ENCODE results near the gene GALNT10. TPM values are rescaled to one million over a fixed set of nuclear protein-coding genes. Genes with fewer than 3 reads are reported as not detected.
A peak's percentile ranks its signal among the peaks of the same experiment; 100 is the strongest.

Gene GALNT10
- total and polyA plus RNA-seq, 2 donors (not counting 1 experiment from before 2014, with no cell fraction given) = 18.3 to 35.8 TPM

DNA sequence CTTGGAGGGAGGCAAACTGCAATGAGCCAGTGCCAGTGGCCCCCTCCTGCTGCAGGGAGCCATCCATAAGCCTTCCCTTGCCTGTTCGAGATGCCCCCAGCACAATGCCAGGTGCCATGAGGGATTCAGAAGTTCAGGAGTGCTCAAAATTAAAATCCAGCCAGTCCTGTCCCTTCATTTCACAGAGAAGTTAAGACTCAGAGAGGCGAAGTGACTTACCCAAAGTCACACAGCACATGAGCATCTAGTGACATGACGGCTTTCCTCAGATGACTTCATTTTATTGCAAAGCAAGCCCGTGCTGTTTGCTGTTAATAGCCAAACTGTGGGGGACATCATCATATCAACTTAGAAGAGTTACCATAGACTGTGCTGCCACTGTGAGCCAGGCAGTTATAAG, 185.9 kb downstream of the GALNT10 start:
- H3K27ac ChIP-seq (ENCODE audit: insufficient read depth, low read length) = no peak overlapping the region
- H2AFZ ChIP-seq (ENCODE audit: low read length) = no peak overlapping the region
- DNase-seq (ENCODE audit: low read depth in 2 of 2) = no peak
- no peaks in the 10 kb centered on the region for H4K20me1 ChIP-seq (ENCODE audit: control insufficient read depth, extremely low read depth, insufficient read depth, low read length)
- H3K9ac ChIP-seq (ENCODE audit: insufficient read depth, low read length) = no peak overlapping the region
- H3K27me3 ChIP-seq (ENCODE audit: control insufficient read depth, insufficient read depth, low read length) = no peaks in the 10 kb centered on the region
- peaks cover 2% of the 10 kb centered on the region for H3K36me3 ChIP-seq (ENCODE audit: control insufficient read depth, insufficient read depth, low read length)
- no peaks in the 10 kb centered on the region for H3K9me3 ChIP-seq (ENCODE audit: control insufficient read depth, insufficient read depth, low read depth, low read length)
- no peak for TF ChIP-seq EZH2 (IDR thresholded peaks at IDR 0.05; ENCODE audit: low read length, missing control alignments)
- TF ChIP-seq, protein P1, sequence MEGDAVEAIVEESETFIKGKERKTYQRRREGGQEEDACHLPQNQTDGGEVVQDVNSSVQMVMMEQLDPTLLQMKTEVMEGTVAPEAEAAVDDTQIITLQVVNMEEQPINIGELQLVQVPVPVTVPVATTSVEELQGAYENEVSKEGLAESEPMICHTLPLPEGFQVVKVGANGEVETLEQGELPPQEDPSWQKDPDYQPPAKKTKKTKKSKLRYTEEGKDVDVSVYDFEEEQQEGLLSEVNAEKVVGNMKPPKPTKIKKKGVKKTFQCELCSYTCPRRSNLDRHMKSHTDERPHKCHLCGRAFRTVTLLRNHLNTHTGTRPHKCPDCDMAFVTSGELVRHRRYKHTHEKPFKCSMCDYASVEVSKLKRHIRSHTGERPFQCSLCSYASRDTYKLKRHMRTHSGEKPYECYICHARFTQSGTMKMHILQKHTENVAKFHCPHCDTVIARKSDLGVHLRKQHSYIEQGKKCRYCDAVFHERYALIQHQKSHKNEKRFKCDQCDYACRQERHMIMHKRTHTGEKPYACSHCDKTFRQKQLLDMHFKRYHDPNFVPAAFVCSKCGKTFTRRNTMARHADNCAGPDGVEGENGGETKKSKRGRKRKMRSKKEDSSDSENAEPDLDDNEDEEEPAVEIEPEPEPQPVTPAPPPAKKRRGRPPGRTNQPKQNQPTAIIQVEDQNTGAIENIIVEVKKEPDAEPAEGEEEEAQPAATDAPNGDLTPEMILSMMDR (conservative IDR thresholded peaks at IDR 0.05 in 1 of 2, IDR thresholded peaks at IDR 0.05 in 1 of 2; ENCODE audit: low read depth in 1 of 2, low read length in 2 of 2) = no peak
- peaks cover 2% of the 10 kb centered on the region for H3K4me1 ChIP-seq (ENCODE audit: control insufficient read depth, extremely low read depth, insufficient read depth, low read length)
- H3K79me2 ChIP-seq (ENCODE audit: control insufficient read depth, insufficient read depth, low read length) = no peaks in the 10 kb centered on the region
- no peak overlapping the region for H3K4me2 ChIP-seq (ENCODE audit: extremely low read depth, insufficient read depth, low read length)
- no peak overlapping the region for H3K4me3 ChIP-seq (replicated peaks in 1 of 4; ENCODE audit: control extremely low read depth in 1 of 4, insufficient read depth in 1 of 4, low read depth in 3 of 4, low read length in 4 of 4)

DNA sequence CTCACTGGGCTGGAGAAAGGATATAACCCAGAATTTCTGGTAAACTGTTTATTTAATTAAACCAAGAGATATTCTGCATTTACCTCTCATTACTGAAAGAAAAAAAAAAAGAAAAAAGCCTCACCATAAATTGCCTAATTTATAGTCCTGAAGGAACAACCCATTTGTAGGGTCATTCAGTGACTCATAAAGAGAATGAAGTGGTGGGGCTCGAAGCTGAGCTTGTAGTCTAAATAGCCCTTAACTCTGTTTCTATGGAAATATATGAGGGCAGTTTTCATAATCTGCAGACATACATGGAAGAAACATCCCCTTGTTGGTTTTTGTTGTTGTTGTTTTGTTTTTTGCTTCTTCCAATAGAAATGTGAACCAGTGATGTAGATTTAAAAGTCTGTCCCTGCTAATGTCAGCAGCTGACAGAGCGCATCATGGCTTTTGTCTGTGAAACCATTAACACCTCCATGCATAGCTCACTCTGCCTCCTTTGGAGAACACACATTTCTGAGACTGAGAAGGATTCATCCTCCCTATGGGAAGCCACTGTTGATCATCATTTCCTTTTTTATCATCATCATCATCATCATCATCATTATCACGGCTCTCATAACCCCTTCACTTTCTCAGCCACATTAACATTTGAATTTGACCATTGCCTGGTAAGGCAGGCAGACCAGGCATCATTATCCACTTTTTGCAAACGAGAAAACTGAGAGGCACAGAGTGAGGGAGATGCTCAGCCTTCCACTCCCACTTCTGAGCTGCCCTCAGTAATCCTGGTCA, 187.4 kb downstream of the GALNT10 start:
- no peak for DNase-seq (ENCODE audit: low read depth in 2 of 2)
- H3K9me3 ChIP-seq (ENCODE audit: control insufficient read depth, insufficient read depth, low read depth, low read length) = no peaks in the 10 kb centered on the region
- no peaks in the 10 kb centered on the region for H3K79me2 ChIP-seq (ENCODE audit: control insufficient read depth, insufficient read depth, low read length)
- H3K9ac ChIP-seq (ENCODE audit: insufficient read depth, low read length) = no peak overlapping the region
- H3K27ac ChIP-seq (ENCODE audit: insufficient read depth, low read length) = no peak overlapping the region
- no peaks in the 10 kb centered on the region for H4K20me1 ChIP-seq (ENCODE audit: control insufficient read depth, extremely low read depth, insufficient read depth, low read length)
- H3K4me3 ChIP-seq (replicated peaks in 1 of 4; ENCODE audit: control extremely low read depth in 1 of 4, insufficient read depth in 1 of 4, low read depth in 3 of 4, low read length in 4 of 4) = no peak overlapping the region
- TF ChIP-seq, protein P1 (conservative IDR thresholded peaks at IDR 0.05 in 1 of 2, IDR thresholded peaks at IDR 0.05 in 1 of 2; ENCODE audit: low read depth in 1 of 2, low read length in 2 of 2) = no peak
- TF ChIP-seq EZH2 (IDR thresholded peaks at IDR 0.05; ENCODE audit: low read length, missing control alignments) = no peak
- H2AFZ ChIP-seq (ENCODE audit: low read length) = no peak overlapping the region
- H3K4me2 ChIP-seq (ENCODE audit: extremely low read depth, insufficient read depth, low read length) = no peak overlapping the region
- H3K4me1 ChIP-seq (ENCODE audit: control insufficient read depth, extremely low read depth, insufficient read depth, low read length) = no peaks in the 10 kb centered on the region
- peaks cover 2% of the 10 kb centered on the region for H3K36me3 ChIP-seq (ENCODE audit: control insufficient read depth, insufficient read depth, low read length)
- no peaks in the 10 kb centered on the region for H3K27me3 ChIP-seq (ENCODE audit: control insufficient read depth, insufficient read depth, low read length)

DNA sequence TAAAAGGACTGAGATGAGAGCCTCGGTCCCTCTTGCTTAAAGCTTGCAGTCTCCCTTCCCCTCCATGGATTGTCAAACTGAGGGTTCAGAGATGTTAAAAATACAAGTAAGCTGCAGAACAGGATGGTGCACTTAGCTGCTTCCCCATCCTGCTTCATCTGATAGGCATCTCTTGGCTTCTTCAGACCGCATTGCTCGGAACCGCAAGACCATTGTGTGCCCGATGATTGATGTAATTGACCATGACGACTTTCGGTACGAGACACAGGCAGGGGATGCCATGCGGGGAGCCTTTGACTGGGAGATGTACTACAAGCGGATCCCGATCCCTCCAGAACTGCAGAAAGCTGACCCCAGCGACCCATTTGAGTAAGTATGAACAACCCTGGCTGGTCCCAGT, 189.7 kb downstream of the GALNT10 start:
- Histone ChIP-seq H3K9me3 (ENCODE audit: control insufficient read depth, insufficient read depth, low read depth, low read length) (no peaks in the 10 kb centered on the region), H3K79me2 (ENCODE audit: control insufficient read depth, insufficient read depth, low read length) (no peaks in the 10 kb centered on the region), H3K4me3 (replicated peaks in 1 of 4; ENCODE audit: control extremely low read depth in 1 of 4, insufficient read depth in 1 of 4, low read depth in 3 of 4, low read length in 4 of 4) (no peak overlapping the region), H3K27me3 (ENCODE audit: control insufficient read depth, insufficient read depth, low read length) (no peaks in the 10 kb centered on the region), H3K4me1 (ENCODE audit: control insufficient read depth, extremely low read depth, insufficient read depth, low read length) (no peaks in the 10 kb centered on the region), H3K9ac (ENCODE audit: insufficient read depth, low read length) (no peak overlapping the region), H3K4me2 (ENCODE audit: extremely low read depth, insufficient read depth, low read length) (no peak overlapping the region), H2AFZ (ENCODE audit: low read length) (no peak overlapping the region), H3K27ac (ENCODE audit: insufficient read depth, low read length) (no peak overlapping the region), H3K36me3 (ENCODE audit: control insufficient read depth, insufficient read depth, low read length) (peaks cover 2% of the 10 kb centered on the region), H4K20me1 (ENCODE audit: control insufficient read depth, extremely low read depth, insufficient read depth, low read length) (no peaks in the 10 kb centered on the region)
- DNase-seq (ENCODE audit: low read depth in 2 of 2) = peak in 1 of 2 donors; percentile 78
- TF ChIP-seq EZH2 (IDR thresholded peaks at IDR 0.05; ENCODE audit: low read length, missing control alignments) = no peak
- TF ChIP-seq, protein P1 (conservative IDR thresholded peaks at IDR 0.05 in 1 of 2, IDR thresholded peaks at IDR 0.05 in 1 of 2; ENCODE audit: low read depth in 1 of 2, low read length in 2 of 2) = no peak

Data from fibroblast of lung (primary cell).